GM18499 (cell line): ENCODE results near the gene SDR42E1.

Experiments used
- ATAC-seq: cut with Tn5 transposase; IDR thresholded peaks from one replicate; pipeline ENCODE4 v1.9.1; 2021; ENCODE audit warnings: moderate number of reproducible peaks; ENCODE audit not compliant: insufficient read depth, unreplicated experiment

SDR42E1 gene

DNA sequence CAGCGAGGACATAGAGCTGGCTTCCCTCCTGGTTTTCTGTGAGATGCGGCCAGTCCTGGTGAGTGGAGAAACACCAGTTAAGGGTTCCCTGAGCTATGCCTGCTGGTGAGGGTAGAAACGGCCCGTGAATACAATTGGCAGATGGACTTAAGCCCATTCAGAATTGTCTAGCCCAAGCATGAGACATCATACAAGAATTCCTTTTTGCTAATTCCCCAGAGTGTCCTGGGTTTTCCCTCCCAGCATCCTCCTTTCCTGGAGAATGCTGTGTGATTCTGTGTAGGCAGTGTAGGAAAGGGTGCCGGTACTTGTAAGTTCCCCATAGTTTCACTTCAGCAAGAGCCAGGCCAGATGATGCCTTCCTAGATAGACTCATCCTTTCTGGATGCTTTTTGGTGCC is 65.1 kb downstream of the SDR42E1 start:
- ATAC-seq, result no peak

DNA sequence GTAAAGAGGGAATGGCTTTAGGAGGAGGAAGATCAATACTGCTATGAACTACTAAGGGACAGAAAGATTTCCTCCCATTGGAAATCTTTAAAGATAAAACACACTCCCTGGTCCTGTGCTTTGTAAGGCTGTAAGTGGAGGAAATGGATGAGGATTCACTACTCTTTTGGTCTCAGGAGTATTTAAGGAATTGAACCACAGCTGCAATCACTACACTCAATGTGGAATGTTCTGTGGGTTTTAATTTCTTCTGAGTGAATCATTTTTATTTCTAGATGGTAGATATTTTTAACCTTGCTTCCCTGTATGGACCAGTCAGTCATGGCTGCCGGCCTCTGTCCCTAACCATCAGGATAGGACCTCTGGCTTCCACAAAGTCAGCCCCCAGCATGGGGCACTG is 65.6 kb downstream of the SDR42E1 start:
- ATAC-seq, result no peak

DNA sequence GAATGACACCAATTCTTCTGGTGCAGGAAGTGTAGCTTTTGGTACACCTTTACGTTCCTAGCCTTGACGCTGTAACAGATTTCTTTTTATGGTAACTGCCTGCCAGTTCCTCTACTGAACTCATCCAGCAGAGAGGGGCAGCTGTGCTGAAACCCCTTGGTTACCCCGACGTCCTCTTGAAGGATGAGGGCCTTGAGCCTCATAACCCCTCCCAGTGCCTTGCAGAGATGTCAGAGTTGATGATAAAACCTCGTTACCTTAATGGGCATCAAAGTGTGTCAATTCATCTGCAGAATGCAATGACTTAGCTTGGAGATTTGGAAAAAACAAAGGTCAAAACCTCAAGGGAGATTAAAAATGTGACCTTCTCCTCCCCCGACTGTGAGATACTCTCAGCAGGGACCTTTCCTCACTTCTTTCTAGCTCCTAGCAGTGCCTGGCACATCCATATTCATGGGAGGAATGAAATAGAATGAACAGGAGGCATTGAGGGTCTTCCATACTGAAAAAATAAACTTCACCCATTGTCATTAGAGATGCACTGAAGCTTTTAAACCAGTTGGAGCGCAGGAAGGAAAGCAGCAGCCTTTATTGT is 69.2 kb downstream of the SDR42E1 start:
- no peak for ATAC-seq

GRCh38 chr16:81940781-81941560 is 70.3 kb downstream of the SDR42E1 start:
- no peak for ATAC-seq

- no peak for ATAC-seq
These were observed 71.9 kb downstream of the SDR42E1 start for GRCh38 chr16:81939164-81940056.
